Bronchial epithelial cell (primary cell): ENCODE results near the gene RALBP1. TPM values are rescaled to one million over a fixed set of nuclear protein-coding genes. Genes with fewer than 3 reads are reported as not detected.
"Not testable (repeated sequence)": the region's sequence is repeated elsewhere in the genome, so short reads cannot be mapped to it uniquely, and the experiment has no call there.

ENCODE experiments used
- DNase-seq: peaks from one replicate; pipeline ENCODE4 v3.0.0-alpha.2; 2010; ENCODE audit warnings: low read depth
- FAIRE-seq: peaks from 2 replicates; lab custom pipeline; 2011; peaks lifted over from hg19 to GRCh38; lab: Jason Lieb, UNC
- H3K27me3 ChIP-seq: 2 replicates; pipeline ENCODE4 v1.5.1; 2011; ENCODE audit warnings: low read length; ENCODE audit not compliant: control insufficient read depth, insufficient read depth
- H3K36me3 ChIP-seq: 2 replicates; pipeline ENCODE4 v1.5.1; 2011; ENCODE audit warnings: low read length; ENCODE audit not compliant: control insufficient read depth, insufficient read depth
- H3K4me3 ChIP-seq: 2 replicates; pipeline ENCODE4 v1.5.1; 2011; ENCODE audit warnings: mild to moderate bottlenecking, low read depth, low read length, control low read depth
- total RNA-seq: library from RNA; depleted of rRNA; stranded (reverse); fragments of >200 nt; gene quantifications from 2 replicates; pipeline ENCODE4 v1.2.1, GENCODE V29; 2014
- TF ChIP-seq, protein P1 (sequence below): IDR thresholded peaks from 2 replicates; pipeline ENCODE4 v1.5.1; 2011; ENCODE audit warnings: mild to moderate bottlenecking, moderate library complexity, low read length, control low read depth, inconsistent platforms; ENCODE audit not compliant: insufficient read depth, severe bottlenecking

The RALBP1 gene
- total RNA-seq, 1 donor from 2014 or later, result 63.7 TPM

DNA sequence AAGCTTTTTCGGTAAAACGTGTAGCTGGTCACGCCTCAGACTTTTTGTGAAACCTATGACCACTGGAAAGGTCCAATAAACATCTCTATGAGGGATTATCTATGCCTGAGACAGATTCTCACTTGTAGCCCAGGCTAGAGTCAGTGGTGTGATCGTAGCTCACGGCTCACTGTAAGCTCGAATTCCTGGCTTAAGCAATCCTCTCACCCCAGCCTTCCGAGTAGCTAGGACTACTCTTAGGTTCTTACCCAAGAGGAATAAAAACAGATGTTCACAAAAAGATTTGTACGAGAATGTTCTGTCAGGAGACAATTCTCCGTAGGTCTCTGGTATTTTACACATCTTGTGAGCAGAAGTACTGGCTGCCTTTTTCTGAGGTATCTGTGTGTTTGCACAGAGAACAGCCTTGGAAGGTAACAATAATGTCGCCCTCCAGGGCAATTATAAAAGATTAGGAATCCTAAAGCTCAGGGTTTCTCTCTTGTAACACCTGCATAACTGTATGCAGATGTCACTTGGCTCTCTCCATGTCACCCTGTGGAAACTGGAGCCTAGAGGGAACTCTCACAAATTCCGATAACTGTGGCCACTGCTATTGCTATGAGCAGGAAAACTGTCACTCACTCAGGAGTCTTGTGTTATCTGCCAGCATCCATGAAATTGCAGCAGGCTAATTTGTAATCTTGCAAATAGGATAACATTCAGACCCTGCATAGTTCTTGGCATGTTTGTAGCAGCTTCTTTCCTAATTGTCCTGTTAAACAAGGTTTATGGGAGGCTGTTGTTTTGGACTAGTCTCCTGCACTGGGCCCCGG is 25.5 kb upstream of the RALBP1 start:
- DNase-seq (no peak), FAIRE-seq (no peak)
- no peaks in the 10 kb centered on the region for H3K36me3 ChIP-seq
- H3K27me3 ChIP-seq, result no peaks in the 10 kb centered on the region
- H3K4me3 ChIP-seq, result no peak overlapping the region
- TF ChIP-seq, protein P1, sequence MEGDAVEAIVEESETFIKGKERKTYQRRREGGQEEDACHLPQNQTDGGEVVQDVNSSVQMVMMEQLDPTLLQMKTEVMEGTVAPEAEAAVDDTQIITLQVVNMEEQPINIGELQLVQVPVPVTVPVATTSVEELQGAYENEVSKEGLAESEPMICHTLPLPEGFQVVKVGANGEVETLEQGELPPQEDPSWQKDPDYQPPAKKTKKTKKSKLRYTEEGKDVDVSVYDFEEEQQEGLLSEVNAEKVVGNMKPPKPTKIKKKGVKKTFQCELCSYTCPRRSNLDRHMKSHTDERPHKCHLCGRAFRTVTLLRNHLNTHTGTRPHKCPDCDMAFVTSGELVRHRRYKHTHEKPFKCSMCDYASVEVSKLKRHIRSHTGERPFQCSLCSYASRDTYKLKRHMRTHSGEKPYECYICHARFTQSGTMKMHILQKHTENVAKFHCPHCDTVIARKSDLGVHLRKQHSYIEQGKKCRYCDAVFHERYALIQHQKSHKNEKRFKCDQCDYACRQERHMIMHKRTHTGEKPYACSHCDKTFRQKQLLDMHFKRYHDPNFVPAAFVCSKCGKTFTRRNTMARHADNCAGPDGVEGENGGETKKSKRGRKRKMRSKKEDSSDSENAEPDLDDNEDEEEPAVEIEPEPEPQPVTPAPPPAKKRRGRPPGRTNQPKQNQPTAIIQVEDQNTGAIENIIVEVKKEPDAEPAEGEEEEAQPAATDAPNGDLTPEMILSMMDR, result no peak

GRCh38 chr18:9450920-9451319 is 24.4 kb upstream of the RALBP1 start:
- FAIRE-seq, H3K4me3 ChIP-seq, DNase-seq: not testable (repeated sequence)

DNA sequence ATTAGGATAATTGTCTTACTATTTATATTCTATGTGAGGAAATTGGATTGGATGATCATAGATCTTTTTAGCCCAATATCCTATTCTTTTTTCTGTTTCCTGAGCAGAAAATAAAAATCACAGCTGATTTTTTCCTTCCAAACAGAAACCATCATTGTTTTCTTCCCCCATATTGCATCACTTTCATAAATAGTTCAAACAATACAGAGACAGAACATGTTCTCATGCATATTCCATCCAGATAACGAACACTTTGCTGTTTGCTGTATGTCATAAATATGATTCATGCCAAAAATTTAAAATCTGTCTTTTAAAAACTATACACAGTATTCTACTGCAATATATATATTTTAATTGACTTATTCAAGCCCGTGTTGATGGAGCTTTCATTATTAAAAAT is 22.0 kb upstream of the RALBP1 start:
- TF ChIP-seq, protein P1, result no peak
- Histone ChIP-seq H3K27me3 (no peaks in the 10 kb centered on the region), H3K4me3 (no peak overlapping the region), H3K36me3 (no peaks in the 10 kb centered on the region)
- no peak for FAIRE-seq
- peak; percentile 29 for DNase-seq

More at GRCh38 chr18:9450920-9451319, 24.4 kb upstream of the RALBP1 start:
- H3K27me3 ChIP-seq, H3K36me3 ChIP-seq: not testable (repeated sequence)

- TF ChIP-seq, protein P1, result no peak
- DNase-seq, result peak; percentile 81
- Histone ChIP-seq H3K4me3 (no peak overlapping the region), H3K36me3 (no peaks in the 10 kb centered on the region), H3K27me3 (no peaks in the 10 kb centered on the region)
- peak; percentile 47 for FAIRE-seq
Measured at GRCh38 chr18:9454061-9454703, 21.1 kb upstream of the RALBP1 start.

GRCh38 chr18:9455718-9456511 is 19.4 kb upstream of the RALBP1 start:
- FAIRE-seq (no peak), DNase-seq (no peak)
- TF ChIP-seq, protein P1, result no peak
- Histone ChIP-seq H3K36me3 (no peaks in the 10 kb centered on the region), H3K27me3 (no peaks in the 10 kb centered on the region), H3K4me3 (no peak overlapping the region)

- H3K27me3 ChIP-seq, result no peaks in the 10 kb centered on the region
- no peaks in the 10 kb centered on the region for H3K36me3 ChIP-seq
- H3K4me3 ChIP-seq, result no peak overlapping the region
- TF ChIP-seq, protein P1, result no peak
- DNase-seq (no peak), FAIRE-seq (no peak)
Measured at GRCh38 chr18:9466127-9466526, 9.2 kb upstream of the RALBP1 start.
